CD4-positive, alpha-beta T cell (primary cell): ENCODE results near the gene TSPAN32. TPM values are rescaled to one million over a fixed set of nuclear protein-coding genes. Genes with fewer than 3 reads are reported as not detected.

Experiments used
- ATAC-seq: fragments of 200-7000 bp; cut with Tn5 transposase; one replicate; pipeline ENCODE4 v1.10.0; 2022; ENCODE audit warnings: mild to moderate bottlenecking; ENCODE audit not compliant: poor library complexity
- CTCF ChIA-PET: fragments of 350-600 bp; sonication (Branson Sonifier 250); formaldehyde crosslinking; loops from one replicate; lab custom pipeline; 2021; ENCODE audit warnings: antibody characterized with exemption, inconsistent platforms; lab: Charles Lee
- POLR2A ChIA-PET: fragments of 350-600 bp; sonication (Branson Sonifier 250); formaldehyde crosslinking; loops from one replicate; lab custom pipeline; 2021; ENCODE audit warnings: antibody characterized with exemption, inconsistent platforms; lab: Charles Lee
- DNase-seq, 14 experiments: peaks; one replicate each; pipeline ENCODE4 v3.0.0-alpha.2; 2013 to 2020; ENCODE audit warnings: mixed read lengths in 2 of 14
- H3K27ac ChIP-seq, 2 donors: one replicate each; pipeline versions ENCODE4 v1.5.1 to v1.7.0; 2013; ENCODE audit warnings: low read length in 2 of 2, low read depth in 1 of 2, mild to moderate bottlenecking in 1 of 2
- H3K27me3 ChIP-seq, 2 experiments: 1 replicate in 1 of 2; 2 replicates in 1 of 2; pipeline versions ENCODE4 v1.6.1 to v1.7.0; 2013; ENCODE audit warnings: low read length in 2 of 2, control low read depth in 1 of 2, mild to moderate bottlenecking in 1 of 2, moderate library complexity in 1 of 2; ENCODE audit not compliant: insufficient read depth in 2 of 2, control insufficient read depth in 1 of 2
- H3K36me3 ChIP-seq: one replicate; pipeline ENCODE4 v1.6.1; 2013; ENCODE audit warnings: low read length, control low read depth; ENCODE audit not compliant: insufficient read depth
- H3K4me1 ChIP-seq: one replicate; pipeline ENCODE4 v1.6.1; 2013; ENCODE audit warnings: low read length, control low read depth; ENCODE audit not compliant: insufficient read depth
- H3K4me3 ChIP-seq: one replicate; pipeline ENCODE4 v1.5.1; 2013; ENCODE audit warnings: mild to moderate bottlenecking, low read length, moderate library complexity
- H3K9me3 ChIP-seq, 2 experiments: 1 replicate in 1 of 2; 2 replicates in 1 of 2; pipeline versions ENCODE4 v1.6.1 to v1.7.0; 2013; ENCODE audit warnings: low read length in 2 of 2, mild to moderate bottlenecking in 2 of 2, control low read depth in 1 of 2, moderate library complexity in 1 of 2; ENCODE audit not compliant: control insufficient read depth in 1 of 2, insufficient read depth in 1 of 2
- H3K27ac Mint-ChIP-seq: one replicate; pipeline ENCODE4 v1.8.0; 2020; ENCODE audit warnings: mixed read lengths
- H3K27me3 Mint-ChIP-seq: one replicate; pipeline ENCODE4 v1.8.0; 2021; ENCODE audit warnings: mixed read lengths
- H3K36me3 Mint-ChIP-seq: one replicate; pipeline ENCODE4 v1.8.0; 2021; ENCODE audit warnings: low read depth, mixed read lengths
- H3K4me1 Mint-ChIP-seq: one replicate; pipeline ENCODE4 v1.8.0; 2021; ENCODE audit warnings: low read depth, mixed read lengths
- H3K4me3 Mint-ChIP-seq: one replicate; pipeline ENCODE4 v1.8.0; 2020; ENCODE audit warnings: mild to moderate bottlenecking, mixed read lengths
- H3K9me3 Mint-ChIP-seq: one replicate; pipeline ENCODE4 v1.8.0; 2020; ENCODE audit warnings: mixed read lengths
- CTCF ChIP-seq: fragments of 200-600 bp; IDR thresholded peaks from one replicate; pipeline ENCODE4 v1.8.0; 2022; ENCODE audit warnings: antibody characterized with exemption, mild to moderate bottlenecking
- intact Hi-C, 2 experiments: fragments of 100-400 bp; cut with DNase I in 1 of 2; cut with micrococcal nuclease in 1 of 2; formaldehyde crosslinking; loops; one replicate each; pipeline versions ENCODE4 v1.15.1 to v1.9.0; 2023 to 2025; cut with DNase I, micrococcal nuclease
- total RNA-seq, 174 experiments: library from RNA in 2 of 174; stranded (reverse) in 2 of 174; gene quantifications; one replicate each; pipeline ENCODE4 v1.2.3 and lab custom pipeline; 2021 to 2026

Gene TSPAN32
- total RNA-seq, 2 experiments from 2014 or later, result 81.8 TPM

- TF ChIP-seq CTCF, result no peak
- no peaks in the 10 kb centered on the region for H3K27me3 Mint-ChIP-seq
- H3K4me3 Mint-ChIP-seq, result no peak overlapping the region
- intact Hi-C loops, result no loop called here
- no peak overlapping the region for H3K27ac Mint-ChIP-seq
- Histone ChIP-seq H3K4me1 (no peaks in the 10 kb centered on the region), H3K9me3 (no peaks in the 10 kb centered on the region), H3K27me3 (no peaks in the 10 kb centered on the region), H3K4me3 (no peak overlapping the region), H3K36me3 (no peaks in the 10 kb centered on the region), H3K27ac (no peak overlapping the region)
- no peaks in the 10 kb centered on the region for H3K4me1 Mint-ChIP-seq
- no peaks in the 10 kb centered on the region for H3K36me3 Mint-ChIP-seq
- ATAC-seq (no peak), DNase-seq (no peak)
- H3K9me3 Mint-ChIP-seq, result no peaks in the 10 kb centered on the region
- POLR2A ChIA-PET, result interaction anchor here (1.8 kb wide), 1 partner anchor 12 kb away, joined by 7 read pairs; no protein-coding TSS in a partner anchor
- CTCF ChIA-PET, result no interaction called here
These were observed 63.9 kb downstream of the TSPAN32 start for GRCh38 chr11:2365571-2366210.

- Mint-ChIP-seq H3K27me3 (no peaks in the 10 kb centered on the region), H3K4me1 (no peaks in the 10 kb centered on the region), H3K9me3 (no peaks in the 10 kb centered on the region), H3K36me3 (no peaks in the 10 kb centered on the region), H3K4me3 (no peak overlapping the region), H3K27ac (no peak overlapping the region)
- intact Hi-C loops, result no loop called here
- TF ChIP-seq CTCF, result no peak
- Histone ChIP-seq H3K27me3 (no peaks in the 10 kb centered on the region), H3K36me3 (no peaks in the 10 kb centered on the region), H3K4me1 (no peaks in the 10 kb centered on the region), H3K27ac (no peak overlapping the region), H3K9me3 (no peaks in the 10 kb centered on the region), H3K4me3 (no peak overlapping the region)
- CTCF ChIA-PET, result no interaction called here
- DNase-seq (no peak), ATAC-seq (no peak)
- POLR2A ChIA-PET, result interaction anchor here (1.8 kb wide), 1 partner anchor 12 kb away, joined by 7 read pairs; no protein-coding TSS in a partner anchor
These were observed 64.5 kb downstream of the TSPAN32 start for GRCh38 chr11:2366276-2366675.

GRCh38 chr11:2366733-2367132 is 64.9 kb downstream of the TSPAN32 start:
- no peaks in the 10 kb centered on the region for H3K4me1 ChIP-seq
- H3K9me3 Mint-ChIP-seq, result no peaks in the 10 kb centered on the region
- POLR2A ChIA-PET, result interaction anchor here (1.8 kb wide), 1 partner anchor 11 kb away, joined by 7 read pairs; no protein-coding TSS in a partner anchor
- CTCF ChIA-PET, result no interaction called here
- no peaks in the 10 kb centered on the region for H3K27me3 Mint-ChIP-seq
- no peaks in the 10 kb centered on the region for H3K9me3 ChIP-seq
- H3K4me3 ChIP-seq, result no peak overlapping the region
- no peaks in the 10 kb centered on the region for H3K4me1 Mint-ChIP-seq
- no peak overlapping the region for H3K27ac Mint-ChIP-seq
- no peaks in the 10 kb centered on the region for H3K27me3 ChIP-seq
- no peak for ATAC-seq
- no peak overlapping the region for H3K4me3 Mint-ChIP-seq
- TF ChIP-seq CTCF, result no peak
- no peaks in the 10 kb centered on the region for H3K36me3 Mint-ChIP-seq
- DNase-seq, result no peak
- intact Hi-C loops, result no loop called here
- no peaks in the 10 kb centered on the region for H3K36me3 ChIP-seq
- no peak overlapping the region for H3K27ac ChIP-seq
